ENCODE data around the gene TRMT61A. TPM values are rescaled to one million over a fixed set of nuclear protein-coding genes. Genes with fewer than 3 reads are reported as not detected.

Gene TRMT61A
- total and polyA plus RNA-seq, 8 donors: 3.3 to 16.1 (median 7.6) TPM

DNA sequence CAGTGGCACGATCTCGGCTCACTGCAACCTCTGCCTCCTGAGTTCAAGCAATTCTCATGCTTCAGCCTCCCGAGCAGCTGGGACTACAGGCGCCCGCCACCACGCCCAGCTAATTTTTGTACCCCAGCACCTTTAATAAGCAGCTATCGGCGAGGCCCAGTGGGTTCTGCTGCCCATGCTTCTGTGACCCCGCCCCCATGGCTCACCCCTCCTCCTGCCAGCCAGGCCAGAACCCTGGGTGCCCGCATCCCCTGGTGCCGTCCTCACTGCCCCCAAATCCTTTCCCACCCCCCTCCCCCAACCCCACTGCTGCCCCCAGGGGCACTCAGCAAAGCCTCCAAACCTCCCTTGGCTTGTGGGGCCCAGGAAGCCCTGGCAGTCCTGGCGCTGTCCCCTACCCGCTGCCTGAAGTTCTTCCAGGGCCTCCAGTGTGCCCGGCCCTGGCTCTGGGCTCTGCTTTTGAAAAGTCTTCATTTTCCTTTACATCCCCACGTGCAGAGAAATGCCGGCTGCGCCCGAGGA is 19.0 kb downstream of the TRMT61A start:
- no peak overlapping the region for H3K4me3 ChIP-seq
- H3K4me1 ChIP-seq: peaks cover 0 to 11% (median 3%) of the 10 kb centered on the region in 3 donors
- DNase-seq: peak in 3 of 6 donors; percentile 24 to 52 (median 52)
- no peak for FAIRE-seq
- no peaks in the 10 kb centered on the region for H3K36me3 ChIP-seq
- no peak for ATAC-seq
- WGBS, 2 donors: 80 to 88% methylated on average over 17 to 18 of the region's 18 CpGs
- intact Hi-C loops (cut with DNase I): loop anchor here in 2 of 3 donors (2.0 to 10.0 kb wide), 2 partner anchors 29 to 53 kb away; no protein-coding TSS in a partner anchor
- no peaks in the 10 kb centered on the region for H3K9me3 ChIP-seq
- H3K27me3 ChIP-seq: no peaks in the 10 kb centered on the region
- no peak overlapping the region for H3K27ac ChIP-seq
- TF ChIP-seq, protein P1, sequence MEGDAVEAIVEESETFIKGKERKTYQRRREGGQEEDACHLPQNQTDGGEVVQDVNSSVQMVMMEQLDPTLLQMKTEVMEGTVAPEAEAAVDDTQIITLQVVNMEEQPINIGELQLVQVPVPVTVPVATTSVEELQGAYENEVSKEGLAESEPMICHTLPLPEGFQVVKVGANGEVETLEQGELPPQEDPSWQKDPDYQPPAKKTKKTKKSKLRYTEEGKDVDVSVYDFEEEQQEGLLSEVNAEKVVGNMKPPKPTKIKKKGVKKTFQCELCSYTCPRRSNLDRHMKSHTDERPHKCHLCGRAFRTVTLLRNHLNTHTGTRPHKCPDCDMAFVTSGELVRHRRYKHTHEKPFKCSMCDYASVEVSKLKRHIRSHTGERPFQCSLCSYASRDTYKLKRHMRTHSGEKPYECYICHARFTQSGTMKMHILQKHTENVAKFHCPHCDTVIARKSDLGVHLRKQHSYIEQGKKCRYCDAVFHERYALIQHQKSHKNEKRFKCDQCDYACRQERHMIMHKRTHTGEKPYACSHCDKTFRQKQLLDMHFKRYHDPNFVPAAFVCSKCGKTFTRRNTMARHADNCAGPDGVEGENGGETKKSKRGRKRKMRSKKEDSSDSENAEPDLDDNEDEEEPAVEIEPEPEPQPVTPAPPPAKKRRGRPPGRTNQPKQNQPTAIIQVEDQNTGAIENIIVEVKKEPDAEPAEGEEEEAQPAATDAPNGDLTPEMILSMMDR (IDR thresholded peaks at IDR 0.05): no peak

DNA sequence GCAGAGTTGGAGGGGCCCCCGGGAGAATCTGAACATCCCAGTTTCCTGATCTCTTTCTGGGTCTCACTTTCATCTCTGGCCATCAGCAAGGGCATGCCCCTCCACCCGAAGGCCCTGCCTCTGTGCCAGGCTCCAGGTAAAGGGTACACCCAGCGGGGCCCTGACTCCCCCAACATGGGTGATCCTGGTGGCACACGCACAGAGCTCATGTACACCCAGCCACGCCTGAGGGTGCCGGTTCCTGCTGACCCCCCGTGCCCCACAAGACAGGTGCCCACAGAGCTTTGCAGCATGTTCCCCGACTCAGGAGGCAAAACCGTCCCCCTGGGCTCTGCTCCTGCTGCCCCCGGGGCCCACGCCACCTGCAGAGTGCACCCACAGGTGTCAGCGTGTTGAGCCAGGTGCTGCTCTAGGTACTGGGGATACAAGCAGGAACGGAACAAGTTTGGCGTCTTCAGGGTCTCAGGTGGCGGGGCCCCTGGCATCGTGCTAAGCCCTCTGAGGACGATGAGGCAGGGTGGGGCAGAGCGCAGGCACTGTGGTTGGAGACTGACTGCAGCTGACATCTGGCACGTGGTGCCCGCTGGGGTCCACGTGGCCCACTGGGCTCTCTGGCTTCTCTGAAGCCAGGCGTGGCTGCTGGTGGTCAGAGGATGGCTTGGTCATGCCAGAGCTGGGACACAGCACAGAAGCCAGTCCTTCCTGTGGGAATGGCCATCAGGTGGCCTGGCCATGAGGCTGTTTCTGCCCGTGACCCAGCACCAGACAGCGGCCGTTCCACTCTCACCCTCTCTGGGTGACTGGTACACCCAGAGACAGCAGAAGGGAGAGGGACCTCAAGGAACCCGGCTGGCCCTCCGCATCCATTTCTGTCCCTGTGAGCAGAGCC is 19.7 kb downstream of the TRMT61A start:
- no peaks in the 10 kb centered on the region for H3K36me3 ChIP-seq
- H3K4me3 ChIP-seq: no peak overlapping the region
- peaks cover 0 to 11% (median 3%) of the 10 kb centered on the region in 3 donors for H3K4me1 ChIP-seq
- DNase-seq (peak in 3 of 6 donors; percentile 25 to 78 (median 52)), FAIRE-seq (no peak), ATAC-seq (no peak)
- no peaks in the 10 kb centered on the region for H3K9me3 ChIP-seq
- TF ChIP-seq, protein P1 (IDR thresholded peaks at IDR 0.05): no peak
- intact Hi-C loops (cut with DNase I): loop anchor here in 1 of 3 donors (10.0 kb wide), 1 partner anchor 54 kb away; no protein-coding TSS in a partner anchor
- peak overlapping the region; percentile 17 to 73 (median 62) for H3K27ac ChIP-seq
- H3K27me3 ChIP-seq: no peaks in the 10 kb centered on the region
- 82 to 87% methylated on average over 27 of the region's 27 CpGs for WGBS, 2 donors

DNA sequence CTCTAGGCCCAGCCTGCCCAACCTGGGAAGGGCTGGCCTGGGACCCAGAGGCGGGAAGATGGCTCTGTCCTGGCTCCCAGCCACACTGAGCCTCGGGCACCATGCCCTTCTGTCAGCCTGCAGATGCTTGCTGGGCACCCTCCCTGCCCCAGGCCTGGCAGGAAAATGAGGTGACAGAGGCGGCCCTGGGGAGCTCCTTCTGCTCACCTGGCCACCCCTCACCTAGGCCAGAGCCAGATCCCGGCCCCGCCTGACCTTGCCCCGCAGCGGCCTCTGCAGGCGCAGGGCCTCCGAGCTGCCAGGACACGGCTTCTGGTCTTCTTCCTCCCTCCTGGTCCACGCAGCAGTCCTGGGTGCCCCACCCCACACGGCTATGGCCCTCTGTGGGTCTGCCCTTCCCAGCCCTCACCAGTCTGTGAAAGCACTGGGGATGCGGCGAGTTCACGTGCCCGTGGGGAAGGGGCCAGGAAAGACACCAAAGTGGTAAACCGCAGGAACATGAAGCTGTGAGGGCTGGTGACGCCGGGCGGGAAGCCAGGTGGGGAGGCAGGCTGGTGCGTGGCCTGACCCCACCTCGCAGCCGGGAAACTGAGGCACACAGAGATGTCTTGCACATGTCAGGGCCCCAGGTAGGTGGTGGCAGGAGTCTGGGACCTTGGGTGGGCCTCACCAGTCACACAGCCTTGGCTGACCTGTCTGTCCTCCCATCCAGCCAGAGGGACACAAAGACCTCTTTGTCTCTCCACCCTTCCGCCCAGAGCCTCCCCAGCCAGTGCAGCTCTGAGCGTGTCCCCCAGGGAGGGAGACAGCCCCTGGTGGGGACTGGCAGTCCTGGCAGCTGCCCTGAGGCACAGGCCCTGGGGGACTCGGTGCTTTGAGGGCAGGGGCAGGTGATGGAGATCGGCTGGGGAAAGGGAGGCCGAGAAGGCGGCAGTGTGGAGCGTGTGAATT is 20.6 kb downstream of the TRMT61A start:
- intact Hi-C loops (cut with DNase I): loop anchor here in 1 of 3 donors (5.0 to 10.0 kb wide), 2 partner anchors 32 to 55 kb away; no protein-coding TSS in a partner anchor
- FAIRE-seq: no peak

More for the DNA sequence above, 20.6 kb downstream of the TRMT61A start:
- Histone ChIP-seq H3K4me1 (peaks cover 0 to 11% (median 3%) of the 10 kb centered on the region in 3 donors), H3K27ac (peak overlapping the region; percentile 51 to 73 (median 62)), H3K36me3 (no peaks in the 10 kb centered on the region), H3K4me3 (no peak overlapping the region), H3K27me3 (no peaks in the 10 kb centered on the region), H3K9me3 (no peaks in the 10 kb centered on the region)
- DNase-seq: peak in 4 of 6 donors; percentile 37 to 78 (median 60)
- peak in 3 of 4 donors; percentile 39 to 65 (median 47) for ATAC-seq
- TF ChIP-seq, protein P1 (IDR thresholded peaks at IDR 0.05): no peak
- WGBS, 2 donors: 60 to 70% methylated on average over 29 to 30 of the region's 30 CpGs

All from pancreas (tissue), 10 donors.